ENCODE results near the gene PDZD2. TPM values are rescaled to one million over a fixed set of nuclear protein-coding genes. Genes with fewer than 3 reads are reported as not detected.

PDZD2 gene
- total RNA-seq, 3 donors from 2014 or later (not counting 1 experiment from before 2014, with no cell fraction given) = 0.50 to 1.3 (median 0.66) TPM

Other genes starting within 250 kb of the PDZD2 start
- 10 to 100 TPM; 44.9 to 55.9 (median 50.5) TPM for gene DROSHA, start 107.0 kb upstream of the PDZD2 start, total RNA-seq
- gene C5orf22, start 106.8 kb upstream of the PDZD2 start, total RNA-seq = 10 to 100 TPM; 20.0 to 27.9 (median 21.4) TPM

All from natural killer cell (primary cell).